ENCODE data around the gene NOTCH2.

GRCh38 chr1:119947468-119947867 is 122.0 kb downstream of the NOTCH2 start:
- TF ChIP-seq CTCF (IDR thresholded peaks at IDR 0.05) (no peak), POLR2A (IDR thresholded peaks at IDR 0.05) (no peak), POLR2AphosphoS5 (IDR thresholded peaks at IDR 0.05) (no peak)
